Measurements from ENCODE around the gene HAP1.
A peak's percentile ranks its signal among the peaks of the same experiment; 100 is the strongest.

The HAP1 gene

GRCh38 chr17:41772218-41772585, 37.8 kb upstream of the HAP1 start:
- POLR2A ChIA-PET (ENCODE audit: low non-redundant PET): interaction anchor here (1.2 kb wide), 1 partner anchor 14 kb away, joined by 3 read pairs; the partner anchor contains the start of gene JUP
- CTCF ChIA-PET: interaction anchor here (1.2 to 1.5 kb wide), 2 partner anchors 14 to 29 kb away, joined by 5 read pairs; no protein-coding TSS in a partner anchor
- H3K27ac ChIP-seq: peak overlapping the region; percentile 97
- TF ChIP-seq, protein P1, sequence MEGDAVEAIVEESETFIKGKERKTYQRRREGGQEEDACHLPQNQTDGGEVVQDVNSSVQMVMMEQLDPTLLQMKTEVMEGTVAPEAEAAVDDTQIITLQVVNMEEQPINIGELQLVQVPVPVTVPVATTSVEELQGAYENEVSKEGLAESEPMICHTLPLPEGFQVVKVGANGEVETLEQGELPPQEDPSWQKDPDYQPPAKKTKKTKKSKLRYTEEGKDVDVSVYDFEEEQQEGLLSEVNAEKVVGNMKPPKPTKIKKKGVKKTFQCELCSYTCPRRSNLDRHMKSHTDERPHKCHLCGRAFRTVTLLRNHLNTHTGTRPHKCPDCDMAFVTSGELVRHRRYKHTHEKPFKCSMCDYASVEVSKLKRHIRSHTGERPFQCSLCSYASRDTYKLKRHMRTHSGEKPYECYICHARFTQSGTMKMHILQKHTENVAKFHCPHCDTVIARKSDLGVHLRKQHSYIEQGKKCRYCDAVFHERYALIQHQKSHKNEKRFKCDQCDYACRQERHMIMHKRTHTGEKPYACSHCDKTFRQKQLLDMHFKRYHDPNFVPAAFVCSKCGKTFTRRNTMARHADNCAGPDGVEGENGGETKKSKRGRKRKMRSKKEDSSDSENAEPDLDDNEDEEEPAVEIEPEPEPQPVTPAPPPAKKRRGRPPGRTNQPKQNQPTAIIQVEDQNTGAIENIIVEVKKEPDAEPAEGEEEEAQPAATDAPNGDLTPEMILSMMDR (conservative IDR thresholded peaks at IDR 0.05; ENCODE audit: low read depth): no peak
- peak; percentile 70 for DNase-seq (ENCODE audit: low spot score)

- TF ChIP-seq, protein P1 (conservative IDR thresholded peaks at IDR 0.05; ENCODE audit: low read depth): no peak
- DNase-seq (ENCODE audit: low spot score): no peak
- peak overlapping the region; percentile 97 for H3K27ac ChIP-seq
- ChIA-PET POLR2A (ENCODE audit: low non-redundant PET) (interaction anchor here (1.2 kb wide), 1 partner anchor 15 kb away, joined by 3 read pairs; the partner anchor contains the start of gene JUP), CTCF (interaction anchor here (1.2 to 1.5 kb wide), 2 partner anchors 14 to 30 kb away, joined by 5 read pairs; no protein-coding TSS in a partner anchor)
Observed at GRCh38 chr17:41771389-41772206, 37.2 kb upstream of the HAP1 start.

- H3K27ac ChIP-seq: peak overlapping the region; percentile 97
- POLR2A ChIA-PET (ENCODE audit: low non-redundant PET): interaction anchor here (0.8 kb wide), 1 partner anchor 11 kb away, joined by 3 read pairs; no protein-coding TSS in a partner anchor
- TF ChIP-seq, protein P1 (conservative IDR thresholded peaks at IDR 0.05; ENCODE audit: low read depth): no peak
- CTCF ChIA-PET: interaction anchor here (1.6 kb wide), 1 partner anchor 31 kb away, joined by 4 read pairs; no protein-coding TSS in a partner anchor
- DNase-seq (ENCODE audit: low spot score): no peak
Observed at GRCh38 chr17:41769985-41770384, 35.5 kb upstream of the HAP1 start.

- TF ChIP-seq, protein P1 (conservative IDR thresholded peaks at IDR 0.05; ENCODE audit: low read depth): no peak
- POLR2A ChIA-PET (ENCODE audit: low non-redundant PET): interaction anchor here (0.8 kb wide), 1 partner anchor 11 kb away, joined by 3 read pairs; no protein-coding TSS in a partner anchor
- CTCF ChIA-PET: interaction anchor here (0.5 to 1.6 kb wide), 2 partner anchors 17 to 32 kb away, joined by 4 read pairs; partner anchors contain the start of gene JUP
- DNase-seq (ENCODE audit: low spot score): no peak
- H3K27ac ChIP-seq: peak overlapping the region; percentile 20
Observed at GRCh38 chr17:41769346-41769862, 35.0 kb upstream of the HAP1 start.

DNA sequence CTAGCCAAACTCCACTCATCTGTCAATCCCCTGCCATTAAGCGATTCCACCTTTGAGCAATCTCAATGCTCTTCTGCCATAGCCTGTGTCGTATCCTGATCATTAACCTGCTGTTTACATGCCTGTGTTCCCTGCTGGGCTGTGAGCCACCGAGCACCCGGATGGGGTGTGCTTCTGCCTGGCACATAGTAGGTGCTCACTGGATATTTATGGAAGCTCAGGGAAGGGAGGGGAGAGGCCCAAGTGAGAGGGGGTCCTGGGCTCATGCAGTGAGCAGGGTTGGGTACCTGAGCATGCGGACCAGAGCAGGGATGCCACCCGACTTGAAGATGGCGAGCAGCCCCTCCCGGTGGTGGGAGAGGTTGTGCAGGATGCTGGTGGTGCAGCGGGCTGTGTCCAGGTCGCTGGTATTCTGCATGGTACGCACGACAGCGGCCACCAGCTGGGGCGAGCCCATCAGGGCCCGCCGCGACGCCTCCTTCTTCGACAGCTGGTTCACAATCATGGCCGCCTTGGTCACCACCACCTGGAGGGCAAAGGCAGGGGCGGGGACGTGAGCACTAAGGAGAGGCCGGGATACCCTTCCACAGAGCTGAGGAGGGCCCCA, 34.3 kb upstream of the HAP1 start:
- CTCF ChIA-PET: interaction anchor here (0.5 kb wide), 1 partner anchor 18 kb away, joined by 4 read pairs; the partner anchor contains the start of gene JUP
- DNase-seq (ENCODE audit: low spot score): no peak
- TF ChIP-seq, protein P1 (conservative IDR thresholded peaks at IDR 0.05; ENCODE audit: low read depth): no peak
- peak overlapping the region; percentile 20 for H3K27ac ChIP-seq
- POLR2A ChIA-PET (ENCODE audit: low non-redundant PET): interaction anchor here (0.8 kb wide), 1 partner anchor 12 kb away, joined by 3 read pairs; no protein-coding TSS in a partner anchor

All from RWPE1 (cell line).